Medulla oblongata (tissue), 1 donor: ENCODE measurements around the gene EPN1.
"Not testable (repeated sequence)": the region's sequence is repeated elsewhere in the genome, so short reads cannot be mapped to it uniquely, and the experiment has no call there.

Experiments used
- DNase-seq: peaks from one replicate; pipeline ENCODE4 v3.0.0-alpha.2; 2015; ENCODE audit errors: extremely low spot score

Gene EPN1

DNA sequence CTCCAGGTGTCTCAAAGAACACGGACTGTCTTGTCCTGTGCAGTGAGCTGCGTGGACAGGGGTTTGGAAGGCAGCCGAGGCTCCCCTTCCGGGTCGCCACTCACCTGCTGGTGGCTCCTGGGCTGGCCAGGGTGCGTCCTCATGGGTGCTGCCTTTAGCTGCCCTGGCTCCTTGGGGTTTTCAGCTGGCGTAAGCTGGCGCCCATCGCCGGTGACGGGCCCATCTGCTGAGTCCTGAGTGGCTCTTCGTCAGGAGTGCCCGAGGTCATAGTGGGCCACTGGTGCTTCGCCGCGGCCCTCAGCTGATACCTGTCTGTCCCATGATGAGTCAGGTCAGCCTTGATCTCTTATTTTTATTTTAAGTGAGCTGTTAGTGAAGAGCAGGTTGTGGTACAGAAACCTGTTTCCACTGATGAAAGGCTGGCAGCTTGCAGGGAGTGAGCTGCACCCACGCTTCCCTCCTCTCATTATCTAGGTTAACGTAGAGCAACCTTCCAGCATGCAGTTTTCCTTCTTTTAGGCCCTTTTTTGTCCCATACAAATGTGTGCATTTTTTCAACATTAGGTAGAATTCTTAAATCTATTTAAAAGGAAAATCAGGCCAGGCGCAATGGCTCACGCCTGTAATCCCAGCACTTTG, 18.4 kb downstream of the EPN1 start:
- no peak for DNase-seq

DNA sequence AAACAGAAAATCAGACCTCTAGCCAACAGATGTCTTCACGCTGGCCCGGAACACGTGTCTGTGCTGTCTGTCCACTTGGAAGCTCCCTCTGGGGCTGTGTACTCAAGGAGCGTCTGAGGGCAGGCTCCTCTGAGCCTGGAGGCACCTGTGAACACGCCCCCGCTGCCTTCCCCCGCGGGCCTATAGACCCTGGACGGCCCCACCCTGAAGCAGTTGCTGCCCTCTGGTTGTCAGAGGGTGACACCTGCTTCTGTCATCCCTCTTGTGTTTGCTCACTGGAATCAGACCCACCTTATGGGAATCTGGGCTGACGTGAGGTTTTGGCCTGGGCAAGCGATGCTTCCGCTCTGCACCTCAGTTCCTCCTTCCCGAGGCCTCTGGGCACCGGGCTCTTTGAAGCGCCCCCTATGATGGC, 19.2 kb downstream of the EPN1 start:
- no peak for DNase-seq

DNA sequence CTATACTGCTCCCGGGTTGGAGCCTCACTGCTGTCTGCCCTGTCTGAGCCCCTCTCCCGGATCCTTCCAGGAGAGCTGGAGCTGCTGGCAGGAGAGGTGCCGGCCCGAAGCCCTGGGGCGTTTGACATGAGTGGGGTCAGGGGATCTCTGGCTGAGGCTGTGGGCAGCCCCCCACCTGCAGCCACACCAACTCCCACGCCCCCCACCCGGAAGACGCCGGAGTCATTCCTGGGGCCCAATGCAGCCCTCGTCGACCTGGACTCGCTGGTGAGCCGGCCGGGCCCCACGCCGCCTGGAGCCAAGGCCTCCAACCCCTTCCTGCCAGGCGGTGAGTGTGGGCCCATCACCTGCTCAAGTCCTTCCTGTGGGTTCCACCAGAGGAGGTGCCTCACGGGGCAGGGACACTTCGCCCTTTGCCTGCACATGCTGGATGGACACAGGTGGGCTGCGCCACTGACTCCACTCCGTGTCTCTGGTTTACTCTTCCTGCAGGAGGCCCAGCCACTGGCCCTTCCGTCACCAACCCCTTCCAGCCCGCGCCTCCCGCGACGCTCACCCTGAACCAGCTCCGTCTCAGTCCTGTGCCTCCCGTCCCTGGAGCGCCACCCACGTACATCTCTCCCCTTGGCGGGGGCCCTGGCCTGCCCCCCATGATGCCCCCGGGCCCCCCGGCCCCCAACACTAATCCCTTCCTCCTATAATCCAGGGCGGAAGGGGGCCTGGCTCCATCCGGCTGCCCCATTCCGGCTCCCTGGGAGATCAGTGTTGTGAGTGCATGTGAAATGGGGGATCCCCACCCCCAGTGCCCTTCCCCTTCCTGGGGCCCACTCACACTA, 19.8 kb downstream of the EPN1 start:
- DNase-seq = no peak

DNA sequence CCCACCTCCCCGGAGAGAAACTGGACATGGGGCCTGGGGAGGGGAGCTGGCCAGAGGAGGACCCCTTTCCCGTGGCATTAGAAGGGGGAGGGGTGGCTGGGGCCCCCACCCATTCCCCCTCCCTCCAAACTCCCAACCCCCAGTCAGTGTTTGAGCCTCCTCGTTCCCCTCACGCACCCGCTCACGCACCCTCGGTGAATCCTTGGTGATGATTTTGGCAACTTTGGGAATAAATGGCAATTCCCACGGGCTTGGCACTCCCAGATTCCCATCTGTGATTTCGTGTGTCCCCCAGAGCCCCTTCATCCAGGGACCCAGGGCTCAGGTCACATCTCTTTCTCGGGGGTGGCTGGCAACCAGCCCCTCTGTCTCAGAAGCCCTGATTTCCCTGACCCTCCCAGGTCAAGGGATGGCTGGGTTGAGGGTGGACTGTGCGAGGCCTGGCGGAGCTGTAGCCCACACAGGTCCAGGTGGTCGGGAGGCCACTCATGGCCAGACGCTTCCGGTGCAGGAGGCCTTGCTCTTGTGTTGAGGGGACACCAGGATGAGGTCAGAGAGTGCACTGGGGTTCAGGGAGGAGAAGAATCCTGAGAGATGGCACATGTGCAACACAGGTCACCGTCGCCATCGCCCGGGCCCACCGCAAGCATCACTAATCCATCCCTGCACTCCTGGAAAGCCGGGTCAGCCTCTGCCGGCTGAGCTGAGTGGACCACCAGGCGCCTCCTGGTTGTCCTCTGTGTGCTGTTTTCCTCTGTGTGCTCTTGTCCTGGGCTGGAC, 20.7 kb downstream of the EPN1 start:
- no peak for DNase-seq

DNA sequence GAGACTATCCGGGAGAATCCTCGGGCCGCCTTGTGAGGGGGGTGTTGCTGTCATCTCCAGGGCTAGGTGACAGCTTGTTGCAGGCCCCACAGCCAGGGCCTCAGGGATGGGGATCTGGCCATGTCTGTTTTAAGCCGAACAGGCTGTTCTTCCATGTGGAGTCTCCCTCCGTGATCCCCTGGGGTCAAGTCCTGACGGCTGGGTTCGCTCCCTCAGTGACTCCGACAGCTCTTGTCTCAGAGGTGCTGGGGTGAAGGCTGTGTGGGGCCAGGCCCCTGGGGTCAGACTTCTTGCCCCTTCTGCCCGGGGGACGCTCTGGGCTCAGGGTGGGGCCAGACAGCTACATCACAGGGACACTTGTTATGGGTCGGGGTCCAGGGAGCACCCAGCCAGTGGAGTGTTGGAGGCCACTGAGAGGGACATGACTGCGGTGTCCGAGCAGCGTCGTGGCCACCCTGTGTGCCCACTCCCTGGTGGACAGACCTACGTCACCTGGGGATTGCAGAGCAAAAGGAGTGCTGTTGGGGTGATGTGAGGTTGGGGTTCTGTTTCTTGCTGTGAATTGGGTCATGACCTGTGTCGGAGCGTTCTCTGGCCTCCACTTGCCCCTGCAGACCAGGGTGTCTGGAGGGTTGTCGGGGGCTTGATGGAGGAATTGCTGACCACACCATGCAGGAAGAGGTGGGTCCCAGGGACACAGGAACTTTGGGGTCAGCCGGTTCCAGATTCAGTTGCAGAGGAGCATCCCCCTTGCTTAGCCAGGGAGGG, 21.5 kb downstream of the EPN1 start:
- no peak for DNase-seq

DNA sequence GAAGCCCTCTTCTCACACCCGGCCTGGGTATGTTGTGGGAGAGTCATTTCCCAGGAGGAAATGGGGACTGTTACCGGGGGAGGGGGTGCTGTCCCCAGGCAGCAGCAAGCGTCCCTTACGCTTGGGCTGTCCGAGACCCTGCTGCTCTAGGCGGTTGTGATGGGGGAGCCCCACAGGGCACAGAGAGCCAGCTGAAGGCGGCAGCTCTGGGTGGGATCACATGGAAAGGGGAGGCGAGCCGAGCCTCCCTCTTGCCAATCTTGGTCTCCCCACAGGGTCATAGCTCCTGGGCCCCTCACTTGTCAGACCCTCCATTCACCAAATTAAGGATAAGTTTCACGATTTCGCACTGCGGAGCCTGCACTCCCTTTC, 22.0 kb downstream of the EPN1 start:
- DNase-seq = no peak

DNA sequence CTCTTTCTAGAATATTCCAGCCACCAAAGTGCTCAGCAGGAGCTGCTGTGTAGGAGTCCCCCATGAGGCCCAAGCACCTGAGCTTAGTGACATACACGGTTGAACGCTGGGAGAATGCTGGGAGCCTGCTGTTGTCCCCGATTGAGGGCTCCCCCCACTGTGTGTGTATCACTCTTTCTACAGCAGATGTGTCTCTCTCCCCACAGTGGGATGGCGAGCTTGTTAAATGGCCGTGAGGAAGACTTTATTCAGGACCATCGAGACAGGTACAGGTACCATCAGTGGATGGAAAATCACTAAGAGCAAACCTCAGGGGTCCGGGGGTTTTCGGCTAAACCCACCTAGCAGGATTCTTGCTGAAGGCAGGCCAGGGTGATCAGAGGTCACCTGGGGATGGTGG, 22.7 kb downstream of the EPN1 start:
- no peak for DNase-seq

DNA sequence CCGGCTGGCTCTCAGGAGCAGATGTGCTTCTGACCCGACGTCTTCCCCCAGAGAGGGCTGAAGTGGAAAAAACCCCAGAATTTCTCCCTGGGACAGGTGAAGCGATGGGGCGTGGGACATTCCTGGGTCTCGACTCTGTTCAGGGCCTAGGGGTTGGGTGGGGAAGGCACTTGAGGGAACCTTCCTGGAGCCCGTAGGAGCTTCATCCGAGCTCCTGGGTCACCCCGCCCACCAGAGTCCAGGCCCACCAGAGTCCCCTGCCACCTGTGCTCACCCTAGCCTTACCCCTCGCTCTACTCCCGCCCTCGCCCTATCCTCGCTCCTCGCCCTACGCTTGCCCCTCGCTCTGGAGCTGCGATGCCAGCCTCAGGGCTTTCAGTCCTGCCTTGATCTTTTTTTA, 23.2 kb downstream of the EPN1 start:
- no peak for DNase-seq

DNA sequence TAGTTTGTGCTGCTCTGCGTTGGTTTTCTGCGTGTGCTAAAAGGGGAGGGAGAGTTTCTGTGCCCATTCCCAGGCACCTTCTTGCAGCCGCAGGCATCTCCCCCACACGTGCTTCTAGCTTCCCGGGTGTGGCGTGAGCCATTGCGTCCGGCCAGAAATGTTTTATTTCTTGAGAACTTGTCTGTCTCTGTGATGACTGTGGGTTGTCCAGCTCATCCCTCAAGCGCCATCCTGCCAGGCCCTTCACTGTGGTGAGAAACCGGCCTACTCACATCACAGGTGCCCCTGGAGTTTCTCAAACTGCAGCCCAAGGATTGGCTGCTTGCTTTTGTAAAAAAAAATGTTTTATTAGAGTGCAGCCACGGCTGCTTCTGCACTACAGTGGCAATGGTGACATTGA, 24.2 kb downstream of the EPN1 start:
- DNase-seq = no peak

DNA sequence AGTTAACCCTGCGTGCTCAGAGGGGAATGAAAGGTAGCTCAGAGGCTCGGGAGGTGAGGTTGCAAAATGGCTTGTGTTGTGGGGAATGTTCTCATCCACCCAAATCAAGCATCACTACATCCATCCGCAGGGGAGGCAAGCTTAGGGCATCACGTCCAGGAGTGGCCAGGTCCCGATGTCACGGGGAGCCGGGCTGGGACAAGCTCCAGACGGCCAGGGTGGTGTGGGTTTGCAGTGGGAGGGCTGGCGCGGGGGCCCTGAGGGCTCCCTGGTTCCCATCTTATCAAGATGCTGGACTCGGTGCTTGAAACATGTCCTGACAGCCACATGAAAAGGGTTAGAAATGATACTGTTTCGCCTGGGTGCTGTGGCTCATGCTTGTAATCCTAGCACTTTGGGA, 25.8 kb downstream of the EPN1 start:
- DNase-seq = no peak

DNA sequence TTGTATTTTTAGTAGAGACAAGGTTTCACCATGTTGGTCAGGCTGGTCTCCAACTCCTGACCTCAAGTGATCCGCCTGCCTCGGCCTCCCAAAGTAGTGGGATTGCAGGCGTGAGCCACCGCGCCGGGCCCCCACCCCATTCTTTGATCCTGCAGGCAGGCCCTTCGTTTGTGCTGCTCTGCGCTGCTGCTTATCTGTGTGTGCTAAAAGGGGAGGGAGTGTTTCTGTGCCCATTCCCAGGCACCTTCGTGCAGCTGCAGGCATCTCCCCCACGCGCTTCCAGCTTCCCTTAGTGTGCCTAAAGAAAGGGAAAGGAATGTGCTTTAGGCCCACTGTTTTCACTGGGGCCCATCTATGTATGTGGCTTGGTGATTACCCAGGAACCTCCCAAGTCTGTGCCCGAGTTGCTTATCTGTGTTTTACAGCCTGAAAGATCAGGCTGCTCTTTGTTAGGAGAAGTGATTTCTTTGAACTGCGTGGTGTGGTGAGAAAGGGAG, 27.2 kb downstream of the EPN1 start:
- DNase-seq = no peak

DNA sequence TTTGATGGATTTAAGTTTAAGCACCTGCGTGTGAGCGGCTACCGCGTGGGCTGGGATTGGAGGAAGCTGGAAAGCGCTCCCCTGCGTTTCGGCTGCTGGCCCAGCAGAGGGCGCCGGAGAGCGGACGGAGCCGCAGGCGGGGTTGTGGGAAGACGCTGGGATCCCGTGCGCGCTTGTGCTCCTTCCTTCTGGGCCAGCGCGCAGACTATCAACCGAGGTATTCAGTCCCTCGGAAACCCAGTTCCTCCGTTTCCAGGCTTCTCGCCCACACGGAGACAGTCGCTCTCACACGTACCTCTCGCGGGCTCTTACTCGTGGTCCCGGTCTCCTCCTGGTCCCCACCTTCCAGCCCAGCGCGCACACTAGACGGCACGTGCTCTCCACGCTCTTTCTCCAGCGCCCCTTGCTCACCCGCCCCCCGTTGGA, 28.8 kb downstream of the EPN1 start:
- DNase-seq = peak; percentile 40

DNA sequence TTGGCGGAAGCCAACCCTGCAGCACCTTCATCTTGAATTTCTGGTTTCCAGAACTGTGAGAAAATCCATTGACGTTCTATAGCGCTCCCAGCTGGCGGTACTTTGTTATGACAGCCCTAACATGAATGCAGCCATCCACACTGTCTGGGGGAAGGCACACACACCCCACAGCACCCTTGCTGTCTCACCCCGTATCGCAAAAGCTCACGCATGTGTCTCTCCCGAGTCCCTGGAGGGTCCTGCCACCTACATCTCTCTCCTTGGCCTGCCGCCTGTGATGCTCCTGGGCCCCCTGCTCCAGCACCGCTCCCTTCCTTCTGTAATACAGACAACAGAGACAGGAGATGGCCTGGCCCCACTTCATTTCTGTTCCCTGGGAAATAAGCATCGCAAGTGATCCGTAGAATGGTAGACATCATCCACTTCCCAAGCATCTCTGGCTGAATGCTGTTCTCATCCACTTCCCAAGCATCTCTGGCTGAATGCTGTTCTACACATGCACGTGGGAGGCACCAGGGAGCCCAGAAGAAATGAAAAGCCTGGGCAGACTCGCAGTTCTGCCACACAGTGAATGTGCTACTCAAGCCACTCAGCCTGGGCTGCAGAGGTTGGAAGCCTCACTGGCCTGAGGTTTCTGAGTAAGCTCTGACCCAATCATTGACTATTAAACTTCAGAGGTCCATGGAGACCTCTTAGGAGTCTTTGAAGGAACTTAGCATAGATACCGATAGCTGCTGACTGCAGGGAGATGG, 29.6 kb downstream of the EPN1 start:
- DNase-seq = no peak

DNA sequence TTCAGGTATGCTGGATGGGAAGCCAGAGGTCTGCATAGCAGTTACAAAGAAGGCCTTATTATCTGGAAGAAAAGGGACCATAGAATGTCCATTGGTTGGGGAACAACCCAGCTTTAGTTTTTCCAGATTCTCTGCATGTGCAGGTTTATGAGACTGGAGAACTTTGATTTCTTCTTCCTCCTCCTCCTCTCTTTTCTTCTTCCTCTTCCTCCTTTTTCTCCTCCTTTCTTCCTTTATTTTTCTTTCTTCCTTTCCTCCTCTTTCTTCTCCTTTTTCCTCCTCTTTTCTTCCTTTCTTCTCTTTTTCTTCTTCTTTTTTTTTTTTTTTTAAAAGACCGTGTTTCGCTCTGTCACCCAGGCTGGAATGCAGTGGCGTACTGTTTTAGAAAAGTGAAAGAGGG, 30.9 kb downstream of the EPN1 start:
- no peak for DNase-seq

DNA sequence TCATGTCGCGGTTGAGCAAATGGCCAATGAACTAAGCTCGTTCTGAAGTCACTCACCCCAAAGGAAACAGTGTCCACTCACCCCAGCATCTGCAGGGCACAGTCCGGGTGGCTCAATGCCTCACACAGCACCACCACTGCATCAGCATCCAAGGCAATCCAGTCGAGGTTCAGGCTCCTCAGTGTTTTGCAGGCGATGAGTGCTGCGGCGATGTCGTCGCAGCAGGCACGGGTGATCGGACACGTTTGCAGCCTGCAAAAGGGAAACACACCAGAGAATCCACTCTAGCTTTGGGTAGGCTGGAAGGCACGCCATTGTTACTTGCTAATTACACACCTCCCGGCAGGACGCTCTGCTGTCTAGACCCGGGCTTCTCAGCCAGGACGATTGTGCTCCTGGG, 36.7 kb downstream of the EPN1 start:
- DNase-seq = no peak

DNA sequence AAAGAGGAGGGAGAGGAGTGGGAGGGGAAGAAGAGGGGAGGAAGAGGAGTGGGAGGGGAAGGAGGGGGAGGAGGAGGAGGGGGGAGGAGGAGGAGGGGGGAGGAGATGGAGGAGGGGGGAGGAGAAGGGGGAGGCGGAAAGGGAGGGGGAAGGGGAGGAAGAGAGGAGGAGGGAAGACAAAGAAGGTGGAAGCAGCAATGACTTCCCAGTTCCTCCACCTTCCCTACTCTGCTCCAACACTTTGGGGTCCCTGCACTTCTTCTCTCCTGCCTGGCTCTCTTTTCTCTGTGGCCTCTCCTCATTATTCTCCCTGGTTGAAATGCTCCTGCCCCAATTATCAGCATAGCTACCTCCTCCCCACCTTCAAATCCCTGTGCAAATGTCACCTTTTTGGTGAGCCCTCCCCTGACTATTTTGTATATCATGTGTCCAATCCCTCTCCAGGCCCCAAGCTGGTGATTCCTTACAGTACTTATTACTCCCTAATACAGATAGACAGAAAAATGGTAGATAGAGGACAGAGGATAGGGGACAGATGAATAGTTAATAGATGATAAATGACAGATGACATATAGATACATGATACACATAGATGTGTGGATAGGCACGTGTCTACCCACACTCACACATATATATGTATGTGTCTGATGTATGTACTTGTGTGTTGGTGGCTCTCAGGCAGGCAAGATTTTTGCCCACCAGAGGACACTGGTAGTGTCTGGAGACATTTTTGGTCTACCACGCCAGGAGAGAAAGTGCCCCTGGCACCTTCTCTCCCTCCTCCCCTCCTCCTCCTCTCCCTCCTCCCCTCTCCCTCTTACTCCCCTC, 38.0 kb downstream of the EPN1 start:
- no peak for DNase-seq

DNA sequence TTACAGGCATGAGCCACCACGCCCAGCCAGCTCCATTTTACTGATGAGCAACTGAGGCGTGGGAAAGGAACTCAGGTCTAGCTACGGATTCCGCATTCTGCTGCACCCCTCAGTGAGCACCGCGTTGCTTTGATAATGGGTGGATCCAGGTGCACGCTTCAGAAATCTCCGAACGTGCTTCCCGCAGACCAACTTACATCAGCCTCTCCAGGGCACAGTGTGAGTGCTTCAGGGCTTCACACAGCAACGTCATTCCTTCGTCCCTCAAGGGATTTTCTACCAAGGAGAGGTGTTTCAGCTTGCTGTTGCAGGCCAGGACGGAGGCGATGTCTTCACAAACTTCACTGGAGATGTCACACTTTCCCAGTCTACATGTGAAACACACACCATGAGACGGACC, 41.5 kb downstream of the EPN1 start:
- DNase-seq = no peak

DNA sequence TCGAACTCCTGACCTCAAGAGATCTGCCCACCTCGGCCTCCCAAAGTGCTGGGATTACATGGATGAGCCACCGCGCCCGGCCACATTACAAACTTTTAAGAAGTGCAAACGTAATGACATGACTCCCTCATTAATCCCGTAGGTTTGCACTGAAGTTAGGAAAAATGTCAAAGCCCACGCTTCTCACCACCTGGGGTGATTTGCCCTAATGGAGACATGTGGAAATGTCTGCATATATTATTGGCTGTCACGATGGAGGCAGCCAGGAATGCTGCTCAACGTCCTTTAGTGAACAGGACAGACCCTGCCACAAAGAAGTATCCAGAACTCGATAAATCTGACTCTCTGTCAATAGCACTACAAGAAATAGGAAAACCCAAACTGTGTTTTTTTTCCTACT, 42.2 kb downstream of the EPN1 start:
- DNase-seq = no peak

DNA sequence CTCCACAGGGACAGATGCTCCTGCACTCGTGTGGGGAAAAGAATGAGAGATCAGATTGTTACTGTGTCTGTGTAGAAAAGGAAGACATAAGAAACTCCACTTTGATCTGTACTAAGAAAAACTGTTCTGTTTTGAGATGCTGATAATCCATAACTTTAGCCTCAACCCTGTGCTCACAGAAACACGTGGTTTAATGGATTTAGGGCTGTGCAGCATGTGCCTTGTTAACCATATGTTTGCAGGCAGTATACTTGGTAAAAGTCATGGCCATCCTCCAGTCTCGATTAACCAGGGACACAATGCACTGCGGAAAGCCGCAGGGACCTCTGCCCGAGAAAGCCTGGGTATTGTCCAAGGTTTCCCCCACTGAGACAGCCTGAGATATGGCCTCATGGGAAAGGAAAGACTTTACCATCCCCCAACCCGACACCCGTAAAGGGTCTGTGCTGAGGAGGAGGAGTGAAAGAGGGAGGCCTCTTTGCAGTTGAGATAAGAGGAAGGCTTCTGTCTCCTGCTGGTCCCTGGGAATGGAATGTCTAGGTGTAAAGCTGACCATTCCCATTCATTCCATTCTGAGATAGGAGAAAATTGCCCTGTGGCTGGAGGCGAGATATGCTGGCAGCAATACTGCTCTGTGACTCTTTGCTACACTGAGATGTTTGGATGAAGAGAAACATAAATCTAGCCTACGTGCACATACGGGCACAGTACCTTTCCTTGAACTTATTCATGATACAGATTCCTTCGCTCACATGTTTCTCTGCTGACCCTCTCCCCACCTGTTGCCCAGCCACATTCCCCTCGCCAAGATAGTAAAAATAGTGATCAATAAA, 43.1 kb downstream of the EPN1 start:
- DNase-seq = not testable (repeated sequence)
